Endothelial cell of umbilical vein (primary cell): ENCODE measurements around the gene GLI3. TPM values are rescaled to one million over a fixed set of nuclear protein-coding genes. Genes with fewer than 3 reads are reported as not detected.

Experiments used
- BruUV-seq: library from RNA; stranded (reverse); fragments of 400-500 nt; replicated peaks from 2 replicates; lab custom pipeline; 2021; lab: Mats Ljungman, UMichigan
- CTCF ChIA-PET: fragments of 300-600, 350-600 bp; sonication (Branson Sonifier 250); formaldehyde crosslinking; loops from one replicate; lab custom pipeline; 2021; ENCODE audit warnings: antibody characterized with exemption, inconsistent platforms; lab: Charles Lee
- POLR2A ChIA-PET: fragments of 300-600, 350-600 bp; sonication (Branson Sonifier 250); formaldehyde crosslinking; loops from one replicate; lab custom pipeline; 2021; ENCODE audit warnings: antibody characterized with exemption, inconsistent platforms; lab: Charles Lee
- DNase-seq: peaks from one replicate; pipeline ENCODE4 v3.0.0-alpha.2; 2011; ENCODE audit warnings: low read depth, low spot score
- FAIRE-seq: peaks from 2 replicates; lab custom pipeline; 2011; peaks lifted over from hg19 to GRCh38; lab: Jason Lieb, UNC
- H2AFZ ChIP-seq: 2 replicates; pipeline ENCODE4 v1.6.0; 2012; ENCODE audit warnings: low read depth, low read length, control low read depth, inconsistent platforms
- H3K27ac ChIP-seq: 2 replicates; pipeline ENCODE4 v1.5.1; 2011; ENCODE audit warnings: low read depth, mild to moderate bottlenecking, control low read depth, low read length, moderate library complexity; ENCODE audit not compliant: insufficient read depth
- H3K27me3 ChIP-seq, 2 experiments: 2 replicates each; pipeline versions ENCODE4 v1.6.0 to v1.6.1; 2011; ENCODE audit warnings: low read length in 2 of 2, mixed read lengths in 1 of 2; ENCODE audit not compliant: control insufficient read depth in 2 of 2, insufficient read depth in 2 of 2
- H3K36me3 ChIP-seq, 2 experiments: 2 replicates in 1 of 2; 3 replicates in 1 of 2; pipeline ENCODE4 v1.5.1; 2011; ENCODE audit warnings: low read length in 2 of 2, mild to moderate bottlenecking in 1 of 2, moderate library complexity in 1 of 2; ENCODE audit not compliant: control insufficient read depth in 2 of 2, insufficient read depth in 2 of 2; ENCODE audit errors: extremely low read depth in 1 of 2
- H3K4me1 ChIP-seq: 3 replicates; pipeline ENCODE4 v1.5.1; 2011; ENCODE audit warnings: mild to moderate bottlenecking, low read length; ENCODE audit not compliant: control insufficient read depth, insufficient read depth; ENCODE audit errors: extremely low read depth
- H3K4me2 ChIP-seq: 2 replicates; pipeline ENCODE4 v1.6.1; 2011; ENCODE audit warnings: low read length, control low read depth, mixed read lengths; ENCODE audit not compliant: insufficient read depth
- H3K4me3 ChIP-seq, 3 experiments: fragments of 200-600 bp in 1 of 3; sonication (generic), shearing (Covaris generic) in 1 of 3; replicated peaks in 1 of 3; 2 replicates each; pipeline ENCODE4 v1.5.1; 2011 to 2016; ENCODE audit warnings: control low read depth in 3 of 3, low read length in 3 of 3, mild to moderate bottlenecking in 2 of 3, inconsistent platforms in 1 of 3, low read depth in 1 of 3, moderate library complexity in 1 of 3; ENCODE audit not compliant: insufficient read depth in 1 of 3
- H3K79me2 ChIP-seq: 2 replicates; pipeline ENCODE4 v1.6.0; 2012; ENCODE audit warnings: low read length, inconsistent platforms; ENCODE audit not compliant: control insufficient read depth, insufficient read depth
- H3K9ac ChIP-seq: replicated peaks from 2 replicates; pipeline ENCODE3; 2011; ENCODE audit warnings: low read length, control low read depth; ENCODE audit not compliant: insufficient read depth; ENCODE audit errors: extremely low read depth
- H3K9me1 ChIP-seq: replicated peaks from 3 replicates; pipeline ENCODE4 v1.6.0; 2011; ENCODE audit warnings: mild to moderate bottlenecking, low read length; ENCODE audit not compliant: control insufficient read depth, insufficient read depth; ENCODE audit errors: extremely low read depth
- H3K9me3 ChIP-seq: replicated peaks from 2 replicates; pipeline ENCODE4 v1.5.1; 2012; ENCODE audit warnings: low read length, inconsistent platforms; ENCODE audit not compliant: control insufficient read depth, insufficient read depth
- H4K20me1 ChIP-seq: replicated peaks from 2 replicates; pipeline ENCODE3; 2011; ENCODE audit warnings: mild to moderate bottlenecking, low read length; ENCODE audit not compliant: control insufficient read depth, insufficient read depth; ENCODE audit errors: extremely low read depth
- CTCF ChIP-seq, 2 donors: IDR thresholded peaks; 1 replicate in 1 of 2; 2 replicates in 1 of 2; pipeline ENCODE4 v1.5.1; 2011; ENCODE audit warnings: low read length in 2 of 2, mild to moderate bottlenecking in 2 of 2, moderate library complexity in 2 of 2, control low read depth in 1 of 2, inconsistent platforms in 1 of 2, low read depth in 1 of 2; ENCODE audit not compliant: insufficient read depth in 1 of 2; ENCODE audit errors: extremely low read depth in 1 of 2
- EZH2 ChIP-seq: IDR thresholded peaks from 2 replicates; pipeline ENCODE4 v1.6.1; 2012; ENCODE audit warnings: borderline replicate concordance, low read depth, mild to moderate bottlenecking, moderate library complexity, low read length, inconsistent platforms; ENCODE audit not compliant: severe bottlenecking
- FOS ChIP-seq: IDR thresholded peaks from 2 replicates; pipeline ENCODE4 v1.6.1; 2011; ENCODE audit warnings: mild to moderate bottlenecking, low read length, moderate library complexity, borderline replicate concordance; ENCODE audit not compliant: insufficient read depth
- GATA2 ChIP-seq: IDR thresholded peaks from 2 replicates; pipeline ENCODE4 v1.7.0; 2011; ENCODE audit warnings: low read depth, mild to moderate bottlenecking, moderate library complexity, mixed read lengths, low read length; ENCODE audit not compliant: insufficient read length, insufficient read depth
- JUN ChIP-seq: IDR thresholded peaks from 2 replicates; pipeline ENCODE4 v1.6.1; 2011; ENCODE audit warnings: borderline replicate concordance, low read depth; ENCODE audit not compliant: insufficient read length, insufficient read depth
- MAX ChIP-seq: IDR thresholded peaks from 2 replicates; pipeline ENCODE4 v1.6.1; 2011; ENCODE audit not compliant: insufficient read depth, insufficient read length
- MYC ChIP-seq: IDR thresholded peaks from one replicate; pipeline ENCODE4 v1.6.1; 2011; ENCODE audit warnings: mild to moderate bottlenecking, low read depth, low read length
- POLR2A ChIP-seq: IDR thresholded peaks from 2 replicates; pipeline ENCODE4 v1.6.1; 2012; ENCODE audit warnings: low read depth, mild to moderate bottlenecking, control low read depth, low read length
- POLR2AphosphoS5 ChIP-seq: IDR thresholded peaks from 2 replicates; pipeline ENCODE4 v1.6.1; 2012; ENCODE audit warnings: low read depth, mild to moderate bottlenecking, control low read depth, low read length, moderate library complexity; ENCODE audit not compliant: insufficient read depth
- dilution Hi-C: fragments of 300-500 bp; cut with MboI; formaldehyde crosslinking; loops from one replicate; pipeline ENCODE4 v1.15.0; 2019; ENCODE audit warnings: low sequenced_read_pairs; ENCODE audit not compliant: extremely low pct_ligation_motif_present
- intact Hi-C: fragments of 100-400 bp; cut with micrococcal nuclease; formaldehyde crosslinking; loops from one replicate; pipeline ENCODE4 v1.10.0; 2022
- polyA plus RNA-seq, 4 experiments: library from polyadenylated mRNA; depleted of rRNA in 3 of 4; stranded (reverse) in 3 of 4; unstranded in 1 of 4; fragments of >200 nt; gene quantifications; 2 replicates each; pipeline versions ENCODE4 v1.2.1 to v1.2.3, GENCODE V29; 2011 to 2012; ENCODE audit warnings: missing spikeins in 1 of 4
- total RNA-seq: library from RNA; stranded (reverse); gene quantifications from 2 replicates; pipeline ENCODE4 v1.2.3, GENCODE V29; 2021

The GLI3 gene
- total and polyA plus RNA-seq, 2 donors (not counting 3 experiments of a cell fraction or from before 2014, with no cell fraction given) = 6.0 to 24.9 TPM

GRCh38 chr7:42167631-42168236 lies 69.3 kb downstream of the GLI3 start:
- Histone ChIP-seq H3K4me1 (no peaks in the 10 kb centered on the region), H3K4me2 (no peak overlapping the region), H3K4me3 (no peak overlapping the region), H3K36me3 (no peaks in the 10 kb centered on the region), H3K9me1 (no peaks in the 10 kb centered on the region), H3K27ac (no peak overlapping the region), H3K9ac (no peak overlapping the region), H3K9me3 (no peaks in the 10 kb centered on the region), H3K79me2 (no peaks in the 10 kb centered on the region), H2AFZ (no peak overlapping the region), H3K27me3 (no peaks in the 10 kb centered on the region), H4K20me1 (no peaks in the 10 kb centered on the region)
- DNase-seq (no peak), FAIRE-seq (no peak)
- intact Hi-C loops (no loop called here), dilution Hi-C loops (no loop called here)
- CTCF ChIA-PET = interaction anchor here (2.0 kb wide), 1 partner anchor 42 kb away, joined by 7 read pairs; no protein-coding TSS in a partner anchor
- no TSS peak for BruUV-seq
- TF ChIP-seq JUN (no peak), EZH2 (no peak), FOS (no peak), MAX (no peak), GATA2 (no peak), MYC (no peak), CTCF (IDR thresholded peaks at IDR 0.05; ENCODE audit: extremely low read depth in 1 of 2, insufficient read depth in 1 of 2, low read depth in 1 of 2, low read length in 2 of 2) (no peak), POLR2AphosphoS5 (no peak), POLR2A (no peak)
- POLR2A ChIA-PET = no interaction called here
